ENCODE results near the gene ALG5.

Gene ALG5, protein sequence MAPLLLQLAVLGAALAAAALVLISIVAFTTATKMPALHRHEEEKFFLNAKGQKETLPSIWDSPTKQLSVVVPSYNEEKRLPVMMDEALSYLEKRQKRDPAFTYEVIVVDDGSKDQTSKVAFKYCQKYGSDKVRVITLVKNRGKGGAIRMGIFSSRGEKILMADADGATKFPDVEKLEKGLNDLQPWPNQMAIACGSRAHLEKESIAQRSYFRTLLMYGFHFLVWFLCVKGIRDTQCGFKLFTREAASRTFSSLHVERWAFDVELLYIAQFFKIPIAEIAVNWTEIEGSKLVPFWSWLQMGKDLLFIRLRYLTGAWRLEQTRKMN

DNA sequence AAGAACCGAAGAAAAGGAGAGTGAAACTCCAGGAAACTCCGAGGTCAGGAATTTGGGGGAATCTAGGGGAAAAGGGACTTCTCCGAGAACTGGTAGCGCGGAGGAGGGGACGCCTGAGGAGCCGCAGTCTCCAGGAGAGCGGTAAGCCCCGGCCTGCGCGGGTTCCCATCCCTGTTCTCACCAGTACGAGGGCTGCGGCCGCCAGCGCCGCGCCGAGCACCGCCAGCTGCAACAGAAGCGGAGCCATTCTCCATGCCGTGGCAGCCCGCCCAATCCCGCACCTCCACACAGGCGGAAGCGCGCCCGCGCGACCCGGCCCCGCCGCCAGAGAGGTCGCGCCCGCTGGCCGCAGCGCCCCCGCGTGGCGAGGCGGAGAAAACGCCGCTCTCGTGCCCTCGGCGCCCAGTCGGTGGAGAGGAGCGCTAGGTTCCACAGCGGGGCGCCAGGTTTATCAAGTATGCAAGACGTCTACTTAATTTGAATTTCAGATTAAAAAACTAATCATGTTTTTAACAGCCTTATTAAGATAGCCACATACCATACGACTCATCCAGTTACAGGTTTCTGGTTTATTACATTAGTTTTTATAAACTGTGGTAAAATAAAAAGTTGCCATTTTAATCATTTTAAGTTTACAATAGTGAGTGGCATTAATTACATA, at the start of gene ALG5:
ALG5 (minus strand) TSS at position 287 of the 661 bp plus-strand sequence; CDS start at position 247, 40 bp downstream.
- peak; percentile 91 for DNase-seq

DNA sequence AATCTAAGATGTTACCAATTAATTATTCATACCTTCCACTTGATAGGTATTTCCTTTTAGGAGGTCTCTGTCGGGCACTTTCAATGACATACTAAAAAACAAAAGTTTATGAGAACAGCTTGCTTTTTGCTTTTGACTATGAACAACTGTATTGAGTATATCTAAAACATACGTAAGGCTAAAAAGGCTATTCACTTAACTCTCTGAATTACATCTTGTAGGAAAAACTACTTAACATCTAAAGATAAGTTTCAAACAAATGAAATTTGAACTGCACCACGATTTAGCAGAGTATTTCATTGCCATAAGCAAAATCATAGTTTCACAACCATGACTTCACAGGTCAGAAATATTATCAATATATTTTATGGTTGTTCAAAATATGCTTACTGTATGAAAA, 48.7 kb upstream of the ALG5 start:
- DNase-seq = no peak

DNA sequence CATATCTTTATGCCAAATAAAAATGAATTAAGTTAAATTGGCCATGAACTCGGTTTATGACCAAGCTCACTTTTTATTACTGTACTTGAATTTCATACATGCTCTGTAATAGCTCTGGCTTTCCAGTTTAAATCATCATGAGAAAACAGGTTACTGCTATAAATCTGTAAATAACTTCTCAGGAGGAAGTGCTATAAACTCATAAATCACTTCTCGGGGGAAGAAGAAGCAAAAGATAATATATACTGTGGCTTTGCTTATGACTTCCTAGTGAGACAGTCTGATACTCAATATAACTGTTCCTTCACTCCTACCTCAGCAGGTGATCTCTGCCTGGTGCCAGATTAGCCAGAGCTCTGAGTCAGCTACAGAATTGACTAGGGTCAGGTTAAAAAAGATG, 47.9 kb upstream of the ALG5 start:
- DNase-seq = no peak

DNA sequence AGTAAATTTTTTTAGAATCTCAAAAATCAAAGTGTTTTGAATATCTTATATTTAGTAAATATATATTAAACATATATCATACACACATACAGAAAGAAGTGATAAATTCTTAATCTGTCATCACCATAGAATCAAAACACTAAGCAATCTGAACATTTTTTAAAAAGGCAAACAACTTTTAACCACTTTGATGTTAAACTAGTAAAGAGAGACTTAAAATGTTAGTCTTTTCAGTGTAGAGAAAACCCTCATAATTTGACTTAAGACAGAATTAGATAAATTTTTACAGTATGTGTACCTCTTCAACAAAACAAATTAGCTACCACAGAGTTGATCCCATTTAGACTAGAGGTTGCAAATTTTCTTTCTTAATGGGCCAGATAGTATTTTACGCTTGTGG, 46.9 kb upstream of the ALG5 start:
- DNase-seq = no peak

DNA sequence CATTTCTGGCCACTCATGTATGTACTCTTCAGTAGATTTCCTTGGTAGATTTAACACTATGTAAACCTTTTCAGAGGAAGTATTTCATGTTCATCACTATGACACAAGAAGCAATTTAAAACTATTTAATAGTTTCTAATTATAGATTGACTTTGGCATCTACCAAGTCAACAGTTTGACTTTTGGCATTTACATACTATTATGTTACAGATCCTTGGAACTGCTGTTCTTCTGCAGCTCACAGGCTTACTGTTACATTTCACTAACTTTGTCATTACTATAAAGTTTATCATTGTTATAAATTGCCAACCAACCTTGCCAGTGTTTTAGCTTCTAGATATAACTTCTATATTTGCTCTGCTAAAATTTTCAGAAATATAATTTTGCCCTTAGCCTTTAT, 41.6 kb upstream of the ALG5 start:
- DNase-seq = no peak

DNA sequence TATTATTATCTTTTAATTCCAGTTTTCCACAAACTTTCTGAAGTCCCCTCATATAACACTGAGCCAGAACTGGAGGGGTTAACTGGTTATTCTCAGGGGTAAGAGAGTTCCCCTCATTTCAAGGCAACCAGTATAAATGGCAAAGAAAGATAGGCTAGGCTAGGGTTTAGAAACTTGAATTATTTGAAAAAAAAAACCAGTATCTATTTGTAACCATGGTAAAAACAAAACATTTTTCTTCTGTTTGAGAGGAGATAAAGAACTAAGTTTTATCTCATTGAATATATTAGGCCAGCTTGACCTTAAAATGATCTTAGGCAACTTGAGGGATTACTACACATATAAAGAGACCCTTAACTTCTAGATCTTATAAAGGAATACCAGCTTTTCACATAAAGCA, 40.8 kb upstream of the ALG5 start:
- no peak for DNase-seq

DNA sequence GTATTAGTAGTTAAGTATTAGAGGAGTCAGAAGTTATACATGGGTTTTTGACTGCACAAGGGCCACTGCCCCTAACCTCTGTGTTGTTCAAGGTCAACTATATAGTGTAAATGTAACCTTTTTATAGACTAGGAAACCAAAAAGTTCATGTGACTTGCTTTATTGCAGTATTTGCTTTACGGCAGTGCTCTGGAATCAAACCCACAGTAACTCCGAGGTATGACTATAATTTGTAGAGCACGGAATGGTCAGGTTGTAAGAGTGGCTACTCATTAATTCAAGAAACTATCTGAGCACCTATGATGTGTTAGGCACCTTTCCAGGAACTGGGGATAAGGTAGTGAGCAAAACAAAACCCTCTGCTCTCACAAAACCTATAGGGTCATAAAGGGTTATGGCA, 38.1 kb upstream of the ALG5 start:
- no peak for DNase-seq

DNA sequence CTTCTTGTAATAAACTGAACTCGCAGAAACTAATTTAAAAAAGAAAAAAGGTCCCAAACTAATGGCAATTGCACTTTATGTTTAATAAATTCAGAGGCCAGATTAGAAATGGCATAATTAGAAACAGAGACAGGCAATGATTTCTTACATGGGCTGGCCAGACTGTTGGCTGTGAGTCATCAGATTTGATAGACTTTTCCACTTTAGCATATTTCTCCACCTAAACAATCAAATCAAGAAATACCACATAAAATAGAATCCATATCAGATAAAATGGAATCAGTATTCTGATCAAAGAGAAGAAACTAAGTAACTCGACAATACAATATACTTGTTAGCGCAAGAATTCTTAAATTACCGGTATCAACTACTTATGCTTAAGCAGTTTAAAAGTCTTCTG, 30.5 kb upstream of the ALG5 start:
- DNase-seq = peak; percentile 44

DNA sequence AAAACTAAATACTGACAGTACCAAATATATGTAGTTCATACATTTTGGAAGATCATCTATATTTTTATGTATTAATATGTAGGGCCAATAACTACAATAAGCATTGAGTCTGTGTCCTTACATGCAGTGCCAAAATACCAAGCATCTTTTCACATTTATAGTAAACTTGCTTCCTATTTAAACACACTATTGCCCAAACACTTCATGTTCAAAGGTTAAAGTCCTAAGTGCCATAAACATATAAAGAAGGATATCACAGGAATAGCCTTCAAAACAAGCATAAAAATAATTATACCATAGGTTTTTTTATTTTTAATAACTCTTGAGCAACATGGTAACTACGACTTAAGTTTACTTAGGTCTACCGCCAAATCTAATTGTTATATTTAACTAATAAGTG, 28.5 kb upstream of the ALG5 start:
- DNase-seq = no peak

DNA sequence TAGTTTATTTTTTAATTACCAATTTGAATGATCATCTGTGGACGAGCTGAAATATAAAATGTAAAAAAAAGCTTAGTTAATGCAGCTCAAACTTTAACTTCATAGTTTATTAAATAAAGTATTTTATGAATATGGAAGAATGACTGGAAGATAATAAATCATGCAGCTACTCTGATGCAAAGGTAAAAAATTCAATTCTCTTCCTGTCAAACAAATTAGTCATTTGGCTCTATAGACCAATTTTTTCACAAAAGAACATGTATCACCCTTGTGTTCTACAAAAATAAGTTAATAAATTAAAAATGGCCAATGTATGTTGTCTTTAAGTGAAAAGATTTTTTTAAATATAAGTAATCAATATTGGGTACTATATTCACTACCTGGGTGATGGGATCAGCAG, 27.6 kb upstream of the ALG5 start:
- DNase-seq = no peak

DNA sequence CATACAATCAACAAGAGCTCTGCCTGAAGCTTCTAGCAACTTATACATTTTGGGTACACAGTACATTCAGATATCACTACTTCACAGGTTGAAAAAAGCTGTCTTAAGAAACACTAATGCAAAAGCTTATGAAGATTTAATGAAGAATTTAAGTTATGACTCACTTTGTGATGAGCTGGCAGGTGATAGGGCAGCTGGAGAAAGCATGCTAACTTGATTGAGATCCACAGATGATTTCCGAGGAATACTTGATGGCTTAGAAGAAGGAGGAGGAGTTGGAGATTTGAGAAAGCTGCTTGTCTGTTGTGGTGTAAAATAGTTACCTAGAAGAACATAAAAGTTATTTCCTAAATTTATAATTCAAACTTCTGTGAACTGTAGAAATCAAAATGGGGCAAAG, 24.7 kb upstream of the ALG5 start:
- DNase-seq = peak; percentile 39

DNA sequence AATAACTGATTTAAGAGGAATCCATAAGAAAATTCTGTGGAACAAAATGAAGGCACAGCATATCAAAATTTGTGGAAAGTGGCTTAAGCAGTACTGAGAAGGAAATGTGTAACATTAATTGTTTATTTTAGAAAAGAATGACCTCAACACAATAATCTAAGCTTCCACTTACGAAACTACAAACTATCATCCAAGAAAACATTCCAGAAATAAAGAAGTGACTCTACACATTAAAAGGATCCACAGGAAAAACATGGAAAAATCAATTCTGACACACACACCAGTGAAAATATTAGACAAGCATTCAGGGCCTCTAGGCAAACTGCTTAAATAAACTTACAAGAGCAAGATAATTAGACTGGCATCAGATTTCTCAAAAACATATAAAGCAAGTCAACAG, 15.5 kb upstream of the ALG5 start:
- no peak for DNase-seq

DNA sequence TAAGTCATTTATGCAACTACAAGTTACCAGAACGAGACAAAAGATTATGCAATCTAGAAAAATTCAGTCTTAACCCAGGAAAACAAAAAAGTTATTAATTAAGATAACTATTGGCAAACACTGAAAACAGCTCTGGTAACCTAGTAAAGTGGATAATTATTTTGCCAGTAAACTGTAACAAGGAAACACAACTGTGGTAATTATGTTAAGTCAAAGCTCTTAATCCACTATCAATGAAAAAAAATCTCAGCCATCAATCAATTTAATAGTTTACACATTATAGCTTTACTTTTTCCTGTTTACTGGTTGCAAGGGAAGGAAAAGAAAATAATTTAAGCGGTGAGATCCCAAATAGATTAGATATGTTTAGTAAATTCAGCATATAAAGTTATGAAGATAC, 12.6 kb upstream of the ALG5 start:
- DNase-seq = no peak

DNA sequence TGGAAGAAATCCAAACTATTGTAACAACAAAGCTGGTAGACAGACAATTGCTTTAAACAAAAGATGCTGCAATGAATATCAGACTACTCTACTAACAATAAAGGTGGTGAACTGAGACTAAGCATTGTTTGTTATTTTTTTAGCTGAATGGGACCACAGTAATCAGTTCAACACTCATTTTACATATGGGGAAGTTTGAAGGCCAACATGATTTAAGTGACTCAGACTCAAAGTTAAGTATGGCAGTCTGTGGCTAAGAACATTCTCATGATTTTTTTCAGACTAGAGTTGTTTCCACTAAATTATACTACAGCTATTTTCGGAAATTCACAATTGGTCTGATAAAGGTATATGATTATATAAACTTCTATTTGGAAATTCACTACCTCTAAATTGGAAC, 11.9 kb upstream of the ALG5 start:
- no peak for DNase-seq

DNA sequence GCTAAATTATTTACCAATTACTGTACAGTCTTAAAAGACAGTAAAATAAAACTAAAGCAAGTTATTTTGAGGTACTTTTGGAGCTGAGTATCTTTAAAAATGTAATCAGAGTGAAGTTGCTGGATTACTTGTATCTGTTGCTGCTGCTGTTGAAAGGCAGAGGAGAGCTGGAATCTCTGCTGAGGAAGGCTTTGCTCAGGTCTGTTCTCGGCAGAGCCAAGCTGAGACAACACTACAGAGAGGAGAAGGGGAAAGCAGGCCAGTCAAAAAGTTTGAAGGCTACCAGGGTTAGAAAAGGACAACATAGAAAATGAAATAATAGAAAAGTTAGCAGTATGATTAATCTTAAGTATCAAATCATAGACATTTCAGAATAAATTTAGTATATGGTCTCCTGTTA, 11.3 kb upstream of the ALG5 start:
- no peak for DNase-seq

DNA sequence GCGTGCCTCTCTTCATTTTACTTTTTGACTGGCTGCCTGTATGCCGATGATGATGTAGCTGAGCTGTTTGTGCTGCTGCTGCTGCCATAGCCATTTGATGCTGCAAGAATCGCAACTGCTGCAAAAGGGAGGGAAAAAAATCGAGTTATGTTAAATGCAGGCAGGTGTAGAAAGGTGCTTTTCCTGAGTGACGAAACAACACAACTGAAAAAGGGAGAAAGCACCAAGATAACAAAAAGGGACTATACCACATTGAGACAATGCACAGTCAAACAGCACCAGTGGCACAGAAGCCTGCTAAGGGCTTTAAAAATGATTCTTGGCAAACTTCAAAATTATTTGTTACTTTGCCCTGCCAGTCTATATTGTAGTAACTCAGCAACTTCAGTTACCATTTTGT, 10.6 kb upstream of the ALG5 start:
- no peak for DNase-seq

DNA sequence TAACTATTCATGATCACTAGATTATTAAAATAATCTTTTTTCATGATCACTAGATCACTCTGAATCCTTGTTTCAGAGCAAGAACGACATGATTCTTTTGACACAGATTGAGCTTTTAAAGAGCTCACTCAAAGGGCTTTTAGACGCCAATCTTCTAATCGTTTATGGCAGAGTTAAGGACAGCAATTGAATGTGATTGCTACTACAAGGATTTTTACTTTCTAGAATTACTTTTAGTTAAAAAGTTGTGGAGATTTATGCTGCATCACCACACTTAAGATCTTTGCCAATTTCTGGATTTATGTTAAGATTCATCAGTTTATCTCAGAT, 2.7 kb upstream of the ALG5 start:
- DNase-seq = no peak

DNA sequence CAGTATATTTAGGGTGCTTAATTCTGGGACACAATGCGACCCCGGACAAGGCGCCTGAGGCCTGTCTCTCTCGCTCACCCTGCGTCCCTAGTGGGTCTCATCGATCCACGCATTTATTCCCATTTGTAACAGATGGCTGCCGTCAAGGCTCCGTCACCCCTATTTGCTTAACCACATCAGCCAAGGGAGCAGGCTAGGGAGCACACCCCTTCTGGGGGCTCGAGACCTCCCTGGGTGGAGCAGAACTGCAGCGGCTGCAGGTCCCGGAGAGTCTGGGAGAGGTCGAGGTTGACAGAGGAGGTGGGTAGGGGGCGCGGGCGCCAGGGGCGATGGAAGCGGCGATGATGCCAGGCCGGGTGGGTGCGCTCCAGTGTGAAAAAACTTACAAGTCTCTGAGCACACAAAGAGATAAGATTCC, 507 bp downstream of the ALG5 start:
- DNase-seq = no peak

DNA sequence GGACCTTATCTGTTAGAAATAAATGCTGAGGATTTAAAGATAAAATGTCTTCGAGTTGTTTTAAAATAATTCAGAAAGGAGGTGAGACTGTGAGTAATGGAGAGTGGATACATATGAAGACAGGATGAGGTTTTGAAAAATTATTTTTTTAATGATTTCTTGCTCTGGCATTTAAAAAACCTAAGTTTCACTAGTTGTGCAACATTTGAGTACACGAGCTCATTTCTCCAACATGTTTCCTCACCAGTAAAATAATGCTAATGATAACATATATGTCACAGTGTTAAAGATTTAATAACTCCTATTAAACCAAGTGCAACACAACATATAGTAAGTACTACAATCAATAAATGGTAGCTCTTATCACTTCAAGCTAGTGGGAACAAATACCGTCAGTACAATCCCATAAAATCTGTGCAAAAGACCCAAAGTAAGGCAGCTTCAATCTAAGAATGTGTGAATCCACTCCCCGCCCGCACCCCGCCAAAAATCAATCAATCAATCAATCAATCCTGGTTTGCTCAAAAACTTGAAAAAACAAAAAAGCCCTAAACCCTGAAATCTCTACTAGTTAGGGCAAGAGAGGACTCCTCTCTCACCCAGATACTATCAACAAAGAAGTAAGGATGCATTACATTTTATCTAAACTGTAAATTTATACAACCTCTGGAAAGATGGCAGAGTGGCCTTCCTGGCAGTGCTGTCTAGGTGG, 1.3 kb downstream of the ALG5 start:
- no peak for DNase-seq

DNA sequence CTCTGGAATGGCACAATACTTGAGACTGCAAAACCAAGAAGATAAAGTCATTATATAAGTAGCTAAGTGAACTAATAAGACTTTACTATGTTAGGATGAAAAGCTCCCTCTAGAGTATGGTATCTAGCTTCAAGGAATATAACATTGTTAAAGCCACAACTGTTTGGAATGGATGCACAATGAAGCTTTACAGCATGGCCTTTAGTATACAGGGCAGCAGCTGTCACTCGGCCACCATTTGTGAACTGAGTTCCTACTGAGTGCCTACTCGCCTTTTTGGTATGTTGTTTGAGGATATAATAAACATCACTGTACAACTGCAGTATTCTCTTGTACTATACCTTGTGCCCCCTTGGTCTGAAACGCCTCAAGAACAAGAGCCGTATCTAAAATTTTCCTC, 6.8 kb downstream of the ALG5 start:
- DNase-seq = no peak

DNA sequence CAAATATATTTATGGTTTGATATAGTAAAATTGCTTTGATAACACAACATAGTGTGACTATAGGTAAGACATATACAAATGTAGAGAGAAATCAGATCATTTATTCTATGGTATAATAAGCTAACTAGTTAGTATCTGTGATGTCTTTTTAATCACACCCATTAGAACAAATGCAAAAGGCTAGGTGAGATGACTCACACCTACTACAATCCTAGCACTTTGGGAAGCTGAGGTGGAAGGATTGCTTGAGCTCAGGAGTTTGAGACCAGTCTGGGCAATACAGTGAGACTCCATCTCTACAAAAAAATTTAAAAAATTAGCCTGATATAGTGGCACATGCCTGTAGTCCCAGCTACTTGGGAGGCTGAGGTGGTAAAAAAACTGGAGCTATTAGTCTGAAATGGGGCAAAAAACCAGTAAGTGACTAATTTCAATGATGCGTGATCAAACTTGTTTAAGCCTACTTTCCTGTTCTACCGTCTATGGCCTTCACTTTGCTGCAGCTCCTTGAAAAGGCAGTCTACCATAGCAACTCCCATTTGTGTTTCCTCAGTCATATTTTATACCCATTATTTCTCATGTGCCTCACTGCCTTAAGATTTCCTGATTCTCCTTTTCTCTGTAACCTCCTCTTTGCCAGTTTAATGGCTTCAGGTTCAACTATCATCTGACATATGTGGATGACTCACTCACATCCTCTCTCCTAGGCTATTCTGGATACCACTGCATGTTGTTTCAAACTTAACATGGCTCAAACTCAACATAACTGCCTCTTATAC, 12.5 kb downstream of the ALG5 start:
- DNase-seq = peak; percentile 22

DNA sequence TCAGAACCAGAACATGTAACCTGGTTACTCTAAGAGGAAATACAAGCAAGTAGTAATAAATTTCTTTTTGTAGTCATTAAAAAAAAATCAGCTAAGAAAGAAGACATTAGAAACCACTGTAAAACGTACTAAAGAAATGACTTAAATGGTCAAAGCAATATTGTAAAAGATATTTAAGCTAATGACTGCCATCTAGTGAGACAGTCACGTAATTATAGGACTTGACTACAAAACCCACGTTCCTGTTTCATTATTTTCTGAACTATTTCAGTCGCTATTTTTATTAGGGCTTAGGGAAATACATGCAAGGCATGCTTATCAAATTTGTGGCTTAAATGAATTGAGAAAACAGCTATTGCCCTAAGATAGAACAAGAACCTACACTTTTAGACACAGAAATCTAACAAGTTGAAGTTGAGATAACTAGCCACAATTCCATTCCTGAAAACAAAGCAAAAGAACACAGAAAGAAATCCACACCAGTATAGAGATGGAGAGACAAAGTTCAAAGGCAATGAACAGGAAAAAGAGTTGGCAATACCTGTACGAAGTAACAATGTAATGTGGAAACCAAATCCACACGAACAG, 17.9 kb downstream of the ALG5 start:
- DNase-seq = peak; percentile 54

DNA sequence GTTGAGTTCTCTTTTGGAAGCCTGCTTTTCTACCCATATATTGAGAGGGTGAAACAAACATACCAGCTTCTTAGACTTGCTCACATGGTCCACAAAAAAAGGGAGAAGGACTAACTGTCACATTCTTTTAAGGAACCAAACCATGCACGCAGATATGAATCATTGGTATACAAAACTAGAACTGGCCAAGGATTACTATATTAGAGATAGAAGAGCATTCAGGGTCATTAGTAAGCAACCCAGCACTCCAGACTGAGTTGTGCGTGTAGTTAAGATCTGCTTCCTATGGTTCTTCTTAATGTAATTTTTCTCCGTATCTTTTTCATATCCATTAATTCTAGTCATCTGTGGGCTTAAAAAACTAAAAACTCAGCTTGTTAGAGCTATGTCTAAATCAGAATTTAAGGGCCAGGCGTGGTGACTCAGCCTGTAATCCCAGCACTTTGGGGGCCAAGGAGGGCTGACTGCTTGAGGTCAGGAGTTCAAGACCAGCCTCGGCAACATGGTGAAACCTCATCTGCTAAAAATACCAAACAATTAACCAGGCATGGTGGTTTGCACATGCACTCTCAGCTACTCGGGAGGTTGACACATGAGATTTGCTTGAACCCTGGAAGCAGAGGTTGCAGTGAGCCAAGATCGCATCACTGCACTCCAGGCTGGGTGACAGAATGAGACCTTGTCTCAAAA, 19.6 kb downstream of the ALG5 start:
- DNase-seq = peak; percentile 61

Data from fibroblast of skin of right biceps (primary cell).